Epithelial cell of esophagus (primary cell): Measurements from ENCODE around the gene EN2.

Source experiments
- DNase-seq: peaks from one replicate; pipeline ENCODE4 v3.0.0; 2010; ENCODE audit warnings: low read depth
- H3K4me3 ChIP-seq: 2 replicates; pipeline ENCODE4 v1.5.1; 2011; ENCODE audit warnings: mild to moderate bottlenecking, low read length, control low read depth
- CTCF ChIP-seq: IDR thresholded peaks from 2 replicates; pipeline ENCODE4 v1.5.1; 2011; ENCODE audit warnings: low read depth, mild to moderate bottlenecking, low read length, control low read depth, inconsistent platforms; ENCODE audit not compliant: insufficient read depth; ENCODE audit errors: missing control alignments

Gene EN2

GRCh38 chr7:155427411-155428038, 30.4 kb upstream of the EN2 start:
- no peak for TF ChIP-seq CTCF
- H3K4me3 ChIP-seq = no peak overlapping the region
- no peak for DNase-seq

GRCh38 chr7:155428171-155428834, 29.6 kb upstream of the EN2 start:
- no peak for TF ChIP-seq CTCF
- DNase-seq = no peak
- H3K4me3 ChIP-seq = no peak overlapping the region

GRCh38 chr7:155429651-155430050, 28.3 kb upstream of the EN2 start:
- TF ChIP-seq CTCF = no peak
- no peak overlapping the region for H3K4me3 ChIP-seq
- DNase-seq = no peak

- DNase-seq = no peak
- H3K4me3 ChIP-seq = no peak overlapping the region
- no peak for TF ChIP-seq CTCF
Observed at GRCh38 chr7:155430606-155431005, 27.3 kb upstream of the EN2 start.

GRCh38 chr7:155431231-155431630, 26.7 kb upstream of the EN2 start:
- DNase-seq = no peak
- TF ChIP-seq CTCF = no peak
- no peak overlapping the region for H3K4me3 ChIP-seq

GRCh38 chr7:155431711-155432110, 26.2 kb upstream of the EN2 start:
- DNase-seq = no peak
- H3K4me3 ChIP-seq = no peak overlapping the region
- TF ChIP-seq CTCF = no peak

GRCh38 chr7:155435110-155435509, 22.8 kb upstream of the EN2 start:
- no peak for DNase-seq
- TF ChIP-seq CTCF = no peak
- no peak overlapping the region for H3K4me3 ChIP-seq
